PC-3 (cell line): Measurements from ENCODE around the gene G6PC1. TPM values are rescaled to one million over a fixed set of nuclear protein-coding genes. Genes with fewer than 3 reads are reported as not detected.

ENCODE experiments used
- ATAC-seq: fragments of 200-7000 bp; cut with Tn5 transposase; 2 replicates; pipeline ENCODE4 v1.9.1; 2020; ENCODE audit warnings: mild to moderate bottlenecking, moderate library complexity
- BruUV-seq: library from RNA; stranded (reverse); fragments of 400-500 nt; replicated peaks from 2 replicates; lab custom pipeline; 2021; lab: Mats Ljungman, UMichigan
- CTCF ChIA-PET: fragments of 300-600 bp; sonication (Branson Sonifier 250); formaldehyde crosslinking; loops from one replicate; lab custom pipeline; 2022; ENCODE audit warnings: antibody characterized with exemption; lab: Charles Lee
- POLR2A ChIA-PET: fragments of 300-600 bp; sonication (Branson Sonifier 250); formaldehyde crosslinking; loops from one replicate; lab custom pipeline; 2022; ENCODE audit warnings: antibody characterized with exemption; ENCODE audit not compliant: unreplicated experiment; lab: Charles Lee
- DNase-seq: peaks from one replicate; pipeline ENCODE4 v3.0.0-alpha.2; 2015
- H2AFZ ChIP-seq: fragments of 300-600 bp; sonication (generic); 2 replicates; pipeline ENCODE4 v1.6.0; 2016; ENCODE audit warnings: antibody characterized with exemption, low read length
- H3F3A ChIP-seq: fragments of 300-600 bp; sonication (generic); one replicate; pipeline ENCODE4 v1.6.0; 2017; ENCODE audit warnings: antibody characterized with exemption, low read length, control low read depth, mild to moderate bottlenecking; ENCODE audit not compliant: unreplicated experiment
- H3K27ac ChIP-seq: fragments of 300-600 bp; sonication (generic); 2 replicates; pipeline ENCODE4 v1.5.1; 2016; ENCODE audit warnings: mild to moderate bottlenecking, low read length
- H3K27me3 ChIP-seq: fragments of 300-600 bp; sonication (generic); 2 replicates; pipeline ENCODE4 v1.6.1; 2016; ENCODE audit warnings: low read length, mixed read lengths
- H3K36me3 ChIP-seq: fragments of 300-600 bp; sonication (generic); 2 replicates; pipeline ENCODE4 v1.6.1; 2016; ENCODE audit warnings: low read depth, mixed run types, low read length, mixed read lengths
- H3K4me1 ChIP-seq: fragments of 300-600 bp; sonication (generic); 2 replicates; pipeline ENCODE4 v1.5.1; 2016; ENCODE audit warnings: low read length; ENCODE audit not compliant: insufficient read depth
- H3K4me2 ChIP-seq: fragments of 300-600 bp; sonication (generic); 2 replicates; pipeline ENCODE4 v1.6.0; 2016; ENCODE audit warnings: low read length
- H3K4me3 ChIP-seq: fragments of 300-600 bp; sonication (generic); 2 replicates; pipeline ENCODE4 v1.5.1; 2016; ENCODE audit warnings: mild to moderate bottlenecking, low read length, mixed read lengths
- H3K79me2 ChIP-seq: fragments of 300-600 bp; sonication (generic); 2 replicates; pipeline ENCODE4 v1.6.1; 2017; ENCODE audit warnings: low read length, mixed read lengths
- H3K9ac ChIP-seq: fragments of 300-600 bp; sonication (generic); 2 replicates; pipeline ENCODE4 v1.6.0; 2016; ENCODE audit warnings: mild to moderate bottlenecking, low read length
- H3K9me2 ChIP-seq: fragments of 300-600 bp; sonication (generic); replicated peaks from 2 replicates; pipeline ENCODE4 v1.6.1; 2016; ENCODE audit warnings: mixed run types, low read length, mixed read lengths
- H3K9me3 ChIP-seq: fragments of 300-600 bp; sonication (generic); 2 replicates; pipeline ENCODE4 v1.6.1; 2016; ENCODE audit warnings: low read length, mixed read lengths
- H4K20me1 ChIP-seq: fragments of 300-600 bp; sonication (generic); 2 replicates; pipeline ENCODE4 v1.6.1; 2016; ENCODE audit warnings: low read length, mixed read lengths
- CTCF ChIP-seq: fragments of 300-600 bp; sonication (generic); conservative IDR thresholded peaks from 2 replicates; pipeline ENCODE4 v1.5.1; 2017; ENCODE audit warnings: antibody characterized with exemption, low read depth, mild to moderate bottlenecking, low read length
- EZH2 ChIP-seq: fragments of 300-600 bp; sonication (generic); IDR thresholded peaks from one replicate; pipeline ENCODE4 v1.6.1; 2017; ENCODE audit warnings: antibody characterized with exemption, mild to moderate bottlenecking, low read length; ENCODE audit not compliant: unreplicated experiment
- EZH2phosphoT487 ChIP-seq: fragments of 300-600 bp; sonication (generic); IDR thresholded peaks from 2 replicates; pipeline ENCODE4 v1.6.1; 2018; ENCODE audit warnings: mild to moderate bottlenecking, antibody characterized with exemption, low read length, borderline replicate concordance
- intact Hi-C: fragments of 100-400 bp; cut with micrococcal nuclease; formaldehyde crosslinking; loops from 2 replicates; pipeline ENCODE4 v1.9.0; 2023
- total RNA-seq: library from RNA; depleted of rRNA; stranded (reverse); fragments of >200 nt; gene quantifications from 2 replicates; pipeline ENCODE4 v1.2.3, GENCODE V29; 2014

Gene G6PC1
- total RNA-seq, 1 experiment from 2014 or later: not detected

- H3K4me1 ChIP-seq: peaks cover 9% of the 10 kb centered on the region
- no peak overlapping the region for H3K9ac ChIP-seq
- no peak for ATAC-seq
- DNase-seq: no peak
- no peak overlapping the region for H2AFZ ChIP-seq
- H3K27me3 ChIP-seq: no peaks in the 10 kb centered on the region
- H3K9me3 ChIP-seq: no peaks in the 10 kb centered on the region
- BruUV-seq: no TSS peak
- no peak for TF ChIP-seq CTCF
- intact Hi-C loops: no loop called here
- H4K20me1 ChIP-seq: no peaks in the 10 kb centered on the region
- H3K36me3 ChIP-seq: no peaks in the 10 kb centered on the region
- H3K79me2 ChIP-seq: no peaks in the 10 kb centered on the region
- ChIA-PET POLR2A (no interaction called here), CTCF (no interaction called here)
- H3K4me2 ChIP-seq: no peak overlapping the region
- no peak overlapping the region for H3K4me3 ChIP-seq
- no peaks in the 10 kb centered on the region for H3K9me2 ChIP-seq
- peaks cover 6% of the 10 kb centered on the region for H3F3A ChIP-seq
- H3K27ac ChIP-seq: no peak overlapping the region
Observed at GRCh38 chr17:42924891-42925290, 24.3 kb downstream of the G6PC1 start.

- ChIA-PET POLR2A (no interaction called here), CTCF (interaction anchor here (0.5 to 1.3 kb wide), 3 partner anchors 50 to 86 kb away, joined by 5 to 8 read pairs (median 7); no protein-coding TSS in a partner anchor)
- Histone ChIP-seq H3F3A (peaks cover 6% of the 10 kb centered on the region), H4K20me1 (no peaks in the 10 kb centered on the region), H3K4me3 (no peak overlapping the region), H2AFZ (peak overlapping the region; percentile 87), H3K4me1 (peaks cover 9% of the 10 kb centered on the region), H3K79me2 (no peaks in the 10 kb centered on the region), H3K27me3 (no peaks in the 10 kb centered on the region), H3K27ac (peak overlapping the region; percentile 87), H3K4me2 (peak overlapping the region; percentile 50), H3K9me2 (no peaks in the 10 kb centered on the region), H3K9ac (peak overlapping the region; percentile 46), H3K36me3 (no peaks in the 10 kb centered on the region), H3K9me3 (no peaks in the 10 kb centered on the region)
- no TSS peak for BruUV-seq
- TF ChIP-seq EZH2phosphoT487 (no peak), CTCF (peak; percentile 66), EZH2 (no peak)
- ATAC-seq: peak; percentile 92
- intact Hi-C loops: loop anchor here (1.0 kb wide), 1 partner anchor 86 kb away; no protein-coding TSS in a partner anchor
- peak; percentile 78 for DNase-seq
Observed at GRCh38 chr17:42928714-42929496, 28.3 kb downstream of the G6PC1 start.

GRCh38 chr17:42929497-42929844 is 28.9 kb downstream of the G6PC1 start:
- TF ChIP-seq EZH2: no peak
- no peak for TF ChIP-seq EZH2phosphoT487
- no peak for TF ChIP-seq CTCF
- Histone ChIP-seq H3K27ac (peak overlapping the region; percentile 87), H4K20me1 (no peaks in the 10 kb centered on the region), H3K9me3 (no peaks in the 10 kb centered on the region), H3K4me1 (peaks cover 9% of the 10 kb centered on the region), H3K9me2 (no peaks in the 10 kb centered on the region), H3K4me3 (no peak overlapping the region), H3F3A (peaks cover 6% of the 10 kb centered on the region), H3K4me2 (no peak overlapping the region), H3K27me3 (no peaks in the 10 kb centered on the region), H2AFZ (peak overlapping the region; percentile 87; the same call in 1 of the 2 replicates), H3K36me3 (no peaks in the 10 kb centered on the region), H3K79me2 (no peaks in the 10 kb centered on the region), H3K9ac (peak overlapping the region; percentile 46; the same call in 1 of the 2 replicates)
- DNase-seq (no peak), ATAC-seq (no peak)
- CTCF ChIA-PET: interaction anchor here (1.2 to 1.3 kb wide), 2 partner anchors 82 to 86 kb away, joined by 7 to 8 read pairs; no protein-coding TSS in a partner anchor
- BruUV-seq: no TSS peak
- intact Hi-C loops: loop anchor here (1.0 kb wide), 1 partner anchor 86 kb away; no protein-coding TSS in a partner anchor
- POLR2A ChIA-PET: no interaction called here
